Smooth muscle cell (in vitro differentiated cells): ENCODE results near the gene CNGA2. TPM values are rescaled to one million over a fixed set of nuclear protein-coding genes. Genes with fewer than 3 reads are reported as not detected.

Experiments
- DNase-seq: peaks from one replicate; lab custom pipeline; 2025; ENCODE audit not compliant: unreplicated experiment; lab: John Stamatoyannopoulos, UW
- H2AFZ ChIP-seq: fragments of 200-600 bp; sonication (generic); 2 replicates; pipeline ENCODE4 v1.6.0; 2016; ENCODE audit warnings: antibody characterized with exemption, low read depth, mild to moderate bottlenecking
- H3F3A ChIP-seq: fragments of 200-600 bp; sonication (generic); 2 replicates; pipeline ENCODE4 v1.6.0; 2017; ENCODE audit warnings: antibody characterized with exemption, low read depth
- H3K27ac ChIP-seq: fragments of 200-600 bp; sonication (generic); 2 replicates; pipeline ENCODE4 v1.5.1; 2016; ENCODE audit warnings: low read depth, mild to moderate bottlenecking
- H3K27me3 ChIP-seq: fragments of 200-600 bp; sonication (generic); 2 replicates; pipeline ENCODE4 v1.6.1; 2016; ENCODE audit warnings: low read depth, mild to moderate bottlenecking
- H3K36me3 ChIP-seq: fragments of 200-600 bp; sonication (generic); 2 replicates; pipeline ENCODE4 v1.5.1; 2016; ENCODE audit warnings: low read depth
- H3K4me1 ChIP-seq: fragments of 200-600 bp; sonication (generic); 2 replicates; pipeline ENCODE4 v1.5.1; 2016; ENCODE audit warnings: low read depth
- H3K4me2 ChIP-seq: fragments of 200-600 bp; sonication (generic); 2 replicates; pipeline ENCODE4 v1.6.0; 2016; ENCODE audit warnings: mild to moderate bottlenecking
- H3K4me3 ChIP-seq: fragments of 200-600 bp; sonication (generic); 2 replicates; pipeline ENCODE4 v1.5.1; 2016; ENCODE audit warnings: mild to moderate bottlenecking
- H3K79me2 ChIP-seq: fragments of 200-600 bp; sonication (generic); 2 replicates; pipeline ENCODE4 v1.6.0; 2016; ENCODE audit warnings: low read depth, mild to moderate bottlenecking
- H3K9ac ChIP-seq: fragments of 200-600 bp; sonication (generic); 2 replicates; pipeline ENCODE4 v1.6.0; 2016; ENCODE audit warnings: low read depth
- H3K9me3 ChIP-seq: fragments of 200-600 bp; sonication (generic); replicated peaks from 2 replicates; pipeline ENCODE4 v1.5.1; 2016; ENCODE audit warnings: low read depth
- H4K20me1 ChIP-seq: fragments of 200-600 bp; sonication (generic); 2 replicates; pipeline ENCODE4 v1.6.0; 2016; ENCODE audit warnings: low read depth
- WGBS: methylation state at CpG from one replicate; pipeline ENCODE4 v1.1.7; 2016; ENCODE audit warnings: low lambda C conversion rate; 5-methylcytosine and 5-hydroxymethylcytosine counted together
- polyA plus RNA-seq: library from polyadenylated mRNA; unstranded; fragments of >200 nt; fragmentation: Nextera tagmentation; extraction: Ambion mirVana; gene quantifications from 2 replicates; pipeline ENCODE4 v1.2.1, GENCODE V29; 2016
- total RNA-seq: library from RNA; depleted of rRNA; stranded (reverse); fragments of >200 nt; gene quantifications from 2 replicates; pipeline ENCODE4 v1.2.3, GENCODE V29; 2014
- TF ChIP-seq, protein P1 (sequence below): fragments of 200-600 bp; sonication (generic); IDR thresholded peaks from 2 replicates; pipeline ENCODE4 v1.5.1; 2017; ENCODE audit warnings: borderline replicate concordance, mild to moderate bottlenecking, antibody characterized with exemption; ENCODE audit not compliant: insufficient read depth, poor library complexity, severe bottlenecking

The CNGA2 gene
- total and polyA plus RNA-seq, 2 experiments from 2014 or later = not detected

DNA sequence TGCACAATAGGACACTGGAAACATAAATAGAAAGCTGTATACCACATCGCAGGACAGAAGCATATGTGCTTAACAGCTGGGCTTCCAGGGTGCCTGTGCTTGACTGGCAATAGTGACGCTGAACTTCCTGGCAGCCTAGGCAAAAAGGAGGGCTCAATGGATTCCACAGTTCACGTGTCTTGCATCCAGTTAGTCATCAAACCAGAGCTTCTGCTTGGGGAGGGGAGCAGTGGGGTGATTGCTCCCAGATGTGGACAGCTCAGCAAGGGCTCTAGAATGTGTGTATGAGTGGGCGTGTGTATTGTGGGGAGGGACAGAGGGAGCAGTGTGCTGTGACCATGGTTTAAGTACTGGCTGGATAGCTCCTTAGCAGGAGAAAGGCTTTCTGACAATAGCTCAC is 37.0 kb upstream of the CNGA2 start:
- no peak overlapping the region for H2AFZ ChIP-seq
- peak overlapping the region; percentile 65 for H3K4me2 ChIP-seq
- H3K27me3 ChIP-seq = peaks cover 6% of the 10 kb centered on the region
- H3K4me1 ChIP-seq = no peaks in the 10 kb centered on the region
- H3K79me2 ChIP-seq = no peaks in the 10 kb centered on the region
- no peak overlapping the region for H3K4me3 ChIP-seq
- no peaks in the 10 kb centered on the region for H3K9me3 ChIP-seq
- no peaks in the 10 kb centered on the region for H3K36me3 ChIP-seq
- H3F3A ChIP-seq = no peaks in the 10 kb centered on the region
- TF ChIP-seq, protein P1, sequence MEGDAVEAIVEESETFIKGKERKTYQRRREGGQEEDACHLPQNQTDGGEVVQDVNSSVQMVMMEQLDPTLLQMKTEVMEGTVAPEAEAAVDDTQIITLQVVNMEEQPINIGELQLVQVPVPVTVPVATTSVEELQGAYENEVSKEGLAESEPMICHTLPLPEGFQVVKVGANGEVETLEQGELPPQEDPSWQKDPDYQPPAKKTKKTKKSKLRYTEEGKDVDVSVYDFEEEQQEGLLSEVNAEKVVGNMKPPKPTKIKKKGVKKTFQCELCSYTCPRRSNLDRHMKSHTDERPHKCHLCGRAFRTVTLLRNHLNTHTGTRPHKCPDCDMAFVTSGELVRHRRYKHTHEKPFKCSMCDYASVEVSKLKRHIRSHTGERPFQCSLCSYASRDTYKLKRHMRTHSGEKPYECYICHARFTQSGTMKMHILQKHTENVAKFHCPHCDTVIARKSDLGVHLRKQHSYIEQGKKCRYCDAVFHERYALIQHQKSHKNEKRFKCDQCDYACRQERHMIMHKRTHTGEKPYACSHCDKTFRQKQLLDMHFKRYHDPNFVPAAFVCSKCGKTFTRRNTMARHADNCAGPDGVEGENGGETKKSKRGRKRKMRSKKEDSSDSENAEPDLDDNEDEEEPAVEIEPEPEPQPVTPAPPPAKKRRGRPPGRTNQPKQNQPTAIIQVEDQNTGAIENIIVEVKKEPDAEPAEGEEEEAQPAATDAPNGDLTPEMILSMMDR = no peak
- H4K20me1 ChIP-seq = no peaks in the 10 kb centered on the region
- no peak for DNase-seq
- H3K27ac ChIP-seq = peak overlapping the region; percentile 56
- 40% methylated on average over 4 of the region's 4 CpGs for WGBS
- no peak overlapping the region for H3K9ac ChIP-seq

DNA sequence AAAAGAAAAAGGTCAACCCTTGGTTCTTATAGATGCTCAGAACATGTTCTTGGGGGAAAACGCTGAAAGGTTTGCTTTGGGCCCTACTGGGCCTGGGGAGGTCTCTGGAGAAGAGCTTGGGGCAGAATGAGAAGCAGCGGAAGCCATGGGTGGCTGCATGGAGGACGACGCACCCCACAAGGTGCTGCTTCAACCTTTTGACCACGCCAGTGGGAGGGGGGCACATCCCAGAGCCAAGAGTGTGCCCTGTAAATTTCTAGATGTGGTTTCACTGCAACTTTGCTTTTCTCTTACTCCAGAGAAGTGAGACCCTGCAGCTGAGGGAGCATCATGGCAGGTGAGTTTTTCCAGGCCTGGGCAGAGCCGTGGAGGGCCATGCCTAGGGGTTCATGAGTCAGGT is 36.1 kb upstream of the CNGA2 start:
- H3K79me2 ChIP-seq = no peaks in the 10 kb centered on the region
- H2AFZ ChIP-seq = no peak overlapping the region
- H3F3A ChIP-seq = no peaks in the 10 kb centered on the region
- H3K4me3 ChIP-seq = no peak overlapping the region
- H3K36me3 ChIP-seq = no peaks in the 10 kb centered on the region
- H3K9me3 ChIP-seq = no peaks in the 10 kb centered on the region
- H3K4me2 ChIP-seq = no peak overlapping the region
- no peaks in the 10 kb centered on the region for H4K20me1 ChIP-seq
- TF ChIP-seq, protein P1 = no peak
- H3K27me3 ChIP-seq = peaks cover 6% of the 10 kb centered on the region
- H3K4me1 ChIP-seq = no peaks in the 10 kb centered on the region
- WGBS = 74% methylated on average over 6 of the region's 6 CpGs
- no peak overlapping the region for H3K27ac ChIP-seq
- no peak overlapping the region for H3K9ac ChIP-seq
- DNase-seq = no peak

DNA sequence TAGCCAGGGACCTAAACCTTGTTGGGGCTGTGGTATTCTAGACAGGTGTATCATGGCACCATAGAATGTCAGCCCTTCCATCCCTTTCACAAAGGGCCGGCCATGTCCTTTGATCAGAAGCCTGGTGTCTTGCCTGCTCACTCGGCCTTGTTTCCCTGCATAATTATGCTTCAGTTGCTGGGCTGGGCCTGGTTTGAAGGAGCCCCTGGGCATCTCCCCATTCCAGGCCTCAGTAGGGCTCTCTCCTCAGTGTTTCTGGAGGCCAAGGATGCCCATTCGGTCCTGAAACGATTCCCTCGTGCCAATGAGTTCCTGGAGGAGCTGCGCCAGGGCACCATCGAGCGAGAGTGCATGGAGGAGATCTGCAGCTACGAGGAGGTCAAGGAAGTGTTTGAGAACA is 34.8 kb upstream of the CNGA2 start:
- no peaks in the 10 kb centered on the region for H4K20me1 ChIP-seq
- DNase-seq = no peak
- H3K4me2 ChIP-seq = no peak overlapping the region
- H3K4me1 ChIP-seq = no peaks in the 10 kb centered on the region
- H2AFZ ChIP-seq = no peak overlapping the region
- H3K9me3 ChIP-seq = no peaks in the 10 kb centered on the region
- no peaks in the 10 kb centered on the region for H3K27me3 ChIP-seq
- TF ChIP-seq, protein P1 = no peak
- H3K9ac ChIP-seq = no peak overlapping the region
- no peaks in the 10 kb centered on the region for H3F3A ChIP-seq
- no peaks in the 10 kb centered on the region for H3K79me2 ChIP-seq
- 78% methylated on average over 9 of the region's 9 CpGs for WGBS
- H3K36me3 ChIP-seq = no peaks in the 10 kb centered on the region
- no peak overlapping the region for H3K4me3 ChIP-seq
- H3K27ac ChIP-seq = no peak overlapping the region

DNA sequence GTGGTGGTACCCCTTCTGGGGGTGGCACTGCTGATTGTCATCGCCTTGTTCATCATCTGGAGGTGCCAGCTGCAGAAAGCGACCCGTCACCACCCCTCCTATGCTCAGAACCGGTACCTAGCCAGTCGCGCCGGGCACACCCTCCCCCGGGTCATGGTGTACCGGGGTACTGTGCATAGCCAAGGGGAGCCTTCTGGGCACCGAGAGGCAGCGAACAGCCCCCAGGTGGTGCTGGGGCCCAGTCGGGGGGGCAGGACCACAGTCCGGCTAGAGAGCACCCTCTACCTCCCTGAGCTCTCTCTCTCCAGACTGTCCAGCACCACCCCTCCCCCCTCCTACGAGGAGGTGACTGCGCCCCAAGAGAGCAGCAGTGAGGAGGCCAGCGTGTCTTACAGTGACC is 34.0 kb upstream of the CNGA2 start:
- Histone ChIP-seq H3F3A (no peaks in the 10 kb centered on the region), H3K4me3 (no peak overlapping the region), H3K9me3 (no peaks in the 10 kb centered on the region), H3K4me1 (no peaks in the 10 kb centered on the region), H3K27me3 (no peaks in the 10 kb centered on the region), H3K27ac (no peak overlapping the region), H3K79me2 (no peaks in the 10 kb centered on the region), H2AFZ (no peak overlapping the region), H3K4me2 (no peak overlapping the region), H3K36me3 (no peaks in the 10 kb centered on the region), H4K20me1 (no peaks in the 10 kb centered on the region), H3K9ac (no peak overlapping the region)
- TF ChIP-seq, protein P1 = no peak
- no peak for DNase-seq
- 83% methylated on average over 16 of the region's 16 CpGs for WGBS
